Measurements from ENCODE around the gene PRR16.
"Not testable (repeated sequence)": the region's sequence is repeated elsewhere in the genome, so short reads cannot be mapped to it uniquely, and the experiment has no call there.

Gene PRR16

GRCh38 chr5:120682851-120683250 lies 218.8 kb downstream of the PRR16 start:
- no peak for DNase-seq

GRCh38 chr5:120683580-120683979 lies 219.5 kb downstream of the PRR16 start:
- no peak for DNase-seq

DNA sequence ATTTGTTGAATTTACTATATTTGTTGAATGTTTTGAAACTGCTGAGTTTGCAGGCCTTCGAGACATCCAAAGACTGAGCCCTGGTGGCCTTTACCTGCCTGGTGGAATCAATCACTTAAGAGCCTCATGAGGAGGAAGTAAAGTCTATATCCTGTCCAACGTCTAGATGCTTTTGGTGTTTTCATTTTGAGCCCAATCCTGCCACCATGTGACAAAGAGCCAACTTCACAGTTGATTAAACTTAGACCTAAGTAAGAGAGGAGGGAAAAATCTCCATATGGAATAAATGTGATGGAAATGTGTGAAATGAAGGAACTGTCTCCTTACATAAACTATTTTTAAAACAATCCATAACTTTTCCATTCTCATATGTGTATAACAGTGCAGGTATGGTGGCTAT lies 220.1 kb downstream of the PRR16 start:
- DNase-seq: no peak

GRCh38 chr5:120684749-120685415 lies 220.8 kb downstream of the PRR16 start:
- no peak for DNase-seq

- no peak for DNase-seq
These were observed 226.7 kb downstream of the PRR16 start for GRCh38 chr5:120690621-120691407.

GRCh38 chr5:120692325-120692724 lies 228.2 kb downstream of the PRR16 start:
- DNase-seq: no peak

- DNase-seq: no peak
These were observed 231.3 kb downstream of the PRR16 start for GRCh38 chr5:120695368-120695880.

DNA sequence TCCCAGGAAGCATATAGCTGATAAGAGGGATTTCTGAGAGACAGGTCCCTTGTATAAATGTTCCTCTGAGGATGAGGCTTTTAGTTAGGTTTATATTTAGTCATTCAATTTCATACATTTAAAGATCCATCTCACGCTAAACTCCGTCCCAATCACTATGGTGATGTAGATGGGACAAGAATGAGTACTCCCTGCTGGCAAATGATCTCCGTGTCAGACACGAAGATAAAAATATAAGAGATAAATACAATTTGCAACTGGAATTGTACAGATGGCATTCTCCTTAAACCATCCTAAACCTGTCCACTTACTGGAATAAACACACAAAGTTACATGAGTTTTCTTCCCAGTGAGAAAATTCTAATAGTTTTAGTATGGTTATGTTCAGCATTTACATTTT lies 233.0 kb downstream of the PRR16 start:
- no peak for DNase-seq

DNA sequence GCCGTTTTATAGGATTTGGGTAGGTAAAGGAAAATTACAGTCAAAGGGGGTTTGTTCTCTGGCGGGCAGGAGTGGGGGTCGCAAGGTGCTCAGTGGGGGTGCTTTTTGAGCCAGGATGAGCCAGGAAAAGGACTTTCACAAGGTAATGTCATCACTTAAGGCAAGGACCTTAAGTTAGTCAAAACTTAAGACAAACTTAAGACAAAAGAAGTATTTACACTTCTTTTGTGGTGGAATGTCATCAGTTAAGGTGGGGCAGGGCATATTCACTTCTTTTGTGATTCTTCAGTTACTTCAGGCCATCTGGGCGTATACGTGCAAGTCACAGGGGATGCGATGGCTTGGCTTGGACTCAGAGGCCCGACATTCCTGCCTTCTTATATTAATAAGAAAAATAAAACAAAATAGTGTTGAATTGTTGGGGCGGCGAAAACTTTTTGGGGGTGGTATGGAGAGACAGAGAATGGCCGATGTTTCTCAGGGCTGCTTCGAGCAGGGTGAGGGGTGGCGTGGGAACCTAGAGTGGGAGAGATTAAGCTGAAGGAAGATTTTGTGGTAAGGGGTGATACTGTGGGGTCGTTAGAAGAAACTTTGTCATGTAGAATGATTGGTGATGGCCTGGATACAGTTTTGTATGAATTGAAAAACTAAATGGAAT lies 233.7 kb downstream of the PRR16 start:
- not testable (repeated sequence) for DNase-seq

- not testable (repeated sequence) for DNase-seq
These were observed 236.6 kb downstream of the PRR16 start for GRCh38 chr5:120700653-120701052.

DNA sequence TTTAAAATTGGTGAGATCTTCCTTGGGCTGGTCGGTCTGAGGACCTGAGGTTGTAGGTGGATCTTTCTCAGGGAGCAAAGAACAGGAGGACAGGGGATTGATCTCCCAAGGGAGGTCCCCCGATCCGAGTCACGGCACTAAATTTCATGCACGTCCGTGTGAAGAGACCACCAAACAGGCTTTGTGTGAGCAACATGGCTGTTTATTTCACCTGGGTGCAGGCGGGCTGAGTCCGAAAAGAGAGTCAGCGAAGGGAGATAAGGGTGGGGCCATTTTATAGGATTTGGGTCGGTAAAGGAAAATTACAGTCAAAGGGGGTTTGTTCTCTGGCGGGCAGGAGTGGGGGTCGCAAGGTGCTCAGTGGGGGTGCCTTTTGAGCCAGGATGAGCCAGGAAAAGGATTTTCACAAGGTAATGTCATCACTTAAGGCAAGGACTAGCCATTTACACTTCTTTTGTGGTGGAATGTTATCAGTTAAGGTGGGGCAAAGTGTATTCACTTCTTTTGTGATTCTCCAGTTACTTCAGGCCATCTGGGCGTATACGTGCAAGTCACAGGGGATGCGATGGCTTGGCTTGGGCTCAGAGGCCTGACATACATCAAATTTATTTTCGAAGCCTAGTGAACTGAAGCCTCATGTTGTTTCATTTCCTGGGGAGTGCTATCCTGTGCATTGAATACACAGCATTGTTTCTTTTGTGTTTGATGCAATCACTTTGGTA lies 238.9 kb downstream of the PRR16 start:
- not testable (repeated sequence) for DNase-seq

DNA sequence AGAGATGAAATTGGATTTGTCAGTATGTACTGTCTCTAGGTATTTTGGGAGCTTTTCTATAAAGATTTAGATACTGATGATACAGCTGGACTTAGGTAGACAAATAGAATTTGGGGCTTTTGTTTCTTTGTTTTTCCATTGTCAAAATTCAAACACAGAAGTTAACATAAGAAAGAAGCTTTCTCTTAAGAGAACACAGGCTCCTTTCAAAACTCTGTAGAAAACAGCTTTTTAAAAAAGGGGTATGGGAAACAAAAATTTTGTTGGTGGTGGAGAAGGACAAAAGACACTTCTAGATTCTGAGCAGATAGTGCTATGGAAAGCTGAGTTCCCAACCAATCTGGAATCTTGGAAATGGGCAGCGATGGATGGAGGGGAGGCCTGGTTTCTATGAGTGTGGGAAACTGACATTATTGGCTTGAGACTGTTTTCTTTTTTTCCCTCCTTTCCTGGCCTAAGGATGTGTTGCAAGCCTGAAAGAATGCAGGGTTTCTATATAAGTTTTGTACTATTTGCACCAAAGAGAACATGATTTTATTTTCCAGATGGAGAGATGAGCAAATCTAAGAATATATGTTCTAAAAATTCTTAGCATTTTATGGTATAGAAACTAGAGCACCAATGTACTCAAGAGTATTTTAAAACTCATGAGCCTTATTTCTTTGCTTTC lies 240.0 kb downstream of the PRR16 start:
- no peak for DNase-seq

DNA sequence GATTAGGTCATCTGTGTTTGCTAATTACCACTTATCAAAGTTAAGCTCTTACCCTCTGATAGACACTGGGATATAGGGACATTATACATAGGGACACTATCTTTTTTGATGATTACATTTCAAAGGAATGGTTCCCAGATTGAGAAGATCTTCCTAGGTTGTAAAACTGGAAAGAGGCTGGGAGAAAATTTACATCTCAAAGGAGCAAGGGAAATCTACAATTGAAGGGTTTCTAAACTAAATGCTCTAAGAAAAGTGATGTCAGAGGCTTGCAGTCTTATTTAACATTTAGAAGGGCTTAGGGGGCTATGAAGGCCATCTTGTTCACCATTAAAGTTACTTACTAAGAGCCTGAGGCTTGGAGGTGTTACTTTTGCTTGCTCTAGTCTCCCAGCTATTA lies 242.8 kb downstream of the PRR16 start:
- DNase-seq: no peak

- DNase-seq: no peak
These were observed 253.3 kb downstream of the PRR16 start for GRCh38 chr5:120717381-120717780.

DNA sequence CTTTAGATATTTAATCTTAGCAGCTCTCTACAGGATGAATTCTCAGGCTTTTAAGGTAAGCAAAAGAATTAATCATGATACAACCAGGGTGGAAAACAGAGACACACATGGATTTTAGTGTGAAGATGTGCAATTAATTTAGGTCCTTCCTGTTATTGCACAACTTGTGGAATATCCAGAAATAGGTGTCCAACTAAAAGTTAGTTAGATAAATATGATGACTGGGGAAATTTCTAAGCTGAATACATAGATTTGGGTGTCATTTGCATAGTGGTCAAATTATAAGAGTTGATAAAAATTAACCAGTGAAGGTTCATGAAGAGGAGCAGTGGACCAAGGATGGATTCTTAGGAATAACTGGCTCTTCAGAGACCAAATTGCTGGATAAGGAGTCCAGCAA lies 266.1 kb downstream of the PRR16 start:
- DNase-seq: no peak

- no peak for DNase-seq
These were observed 269.9 kb downstream of the PRR16 start for GRCh38 chr5:120734033-120734432.

GRCh38 chr5:120735076-120735475 lies 271.0 kb downstream of the PRR16 start:
- DNase-seq: no peak

Data from NCI-H187 treated with DMSO at 0.1 percent for 48 hours (cell line).